ENCODE results near the gene TNNC1.

Gene TNNC1

DNA sequence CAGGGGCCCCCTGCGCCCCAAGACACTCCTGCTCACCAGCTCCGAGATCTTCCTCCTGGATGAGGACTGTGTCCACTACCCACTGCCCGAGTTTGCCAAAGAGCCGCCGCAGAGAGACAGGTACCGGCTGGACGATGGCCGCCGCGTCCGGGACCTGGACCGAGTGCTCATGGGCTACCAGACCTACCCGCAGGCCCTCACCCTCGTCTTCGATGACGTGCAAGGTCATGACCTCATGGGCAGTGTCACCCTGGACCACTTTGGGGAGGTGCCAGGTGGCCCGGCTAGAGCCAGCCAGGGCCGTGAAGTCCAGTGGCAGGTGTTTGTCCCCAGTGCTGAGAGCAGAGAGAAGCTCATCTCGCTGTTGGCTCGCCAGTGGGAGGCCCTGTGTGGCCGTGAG is 38.2 kb upstream of the TNNC1 start:
- peaks cover 61% of the 10 kb centered on the region for H3K36me3 ChIP-seq (ENCODE audit: control insufficient read depth, insufficient read depth, low read length)
- WGBS, 2 experiments (ENCODE audit: insufficient coverage in 2 of 2) = 95 to 96% methylated on average over 21 of the region's 21 CpGs
- no peaks in the 10 kb centered on the region for H3K9me3 ChIP-seq (ENCODE audit: control insufficient read depth, low read length)
- no peak overlapping the region for H3K27ac ChIP-seq (ENCODE audit: low read depth, low read length, severe bottlenecking)
- no peak overlapping the region for H3K4me3 ChIP-seq (ENCODE audit: extremely low read depth, insufficient read depth, low read length, poor library complexity, severe bottlenecking)
- H3K4me1 ChIP-seq (ENCODE audit: control insufficient read depth, insufficient read depth, low read length, poor library complexity, severe bottlenecking) = peaks cover 22% of the 10 kb centered on the region

DNA sequence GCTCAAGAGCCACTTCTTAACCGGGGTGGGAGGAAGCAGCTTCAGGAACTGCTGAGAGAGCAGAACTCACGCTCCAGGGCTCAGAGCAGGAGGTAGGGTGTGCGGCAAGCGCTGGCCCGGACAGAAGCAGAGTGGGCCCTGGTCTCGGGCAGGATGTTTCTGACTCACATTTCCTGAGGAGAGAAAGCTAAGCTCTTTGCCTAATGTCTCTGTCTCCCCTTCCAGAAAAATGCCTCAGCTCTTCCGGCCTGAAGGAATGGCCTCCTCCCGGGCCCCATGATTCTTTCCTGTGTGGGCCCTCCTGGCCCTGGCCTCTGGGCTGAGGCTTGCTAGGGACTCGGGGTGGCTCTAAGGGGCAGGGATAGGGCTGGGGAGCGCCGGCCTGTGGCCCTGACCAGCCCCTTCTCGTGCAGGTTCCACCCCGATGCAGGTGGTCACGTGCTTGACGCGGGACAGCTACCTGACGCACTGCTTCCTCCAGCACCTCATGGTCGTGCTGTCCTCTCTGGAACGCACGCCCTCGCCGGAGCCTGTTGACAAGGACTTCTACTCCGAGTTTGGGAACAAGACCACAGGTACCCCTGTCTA is 37.2 kb upstream of the TNNC1 start:
- H3K36me3 ChIP-seq (ENCODE audit: control insufficient read depth, insufficient read depth, low read length) = peaks cover 71% of the 10 kb centered on the region
- WGBS, 2 experiments (ENCODE audit: insufficient coverage in 2 of 2) = 92 to 93% methylated on average over 20 to 21 of the region's 23 CpGs
- H3K9me3 ChIP-seq (ENCODE audit: control insufficient read depth, low read length) = no peaks in the 10 kb centered on the region
- H3K4me1 ChIP-seq (ENCODE audit: control insufficient read depth, insufficient read depth, low read length, poor library complexity, severe bottlenecking) = peaks cover 22% of the 10 kb centered on the region
- peak overlapping the region; percentile 67 for H3K27ac ChIP-seq (ENCODE audit: low read depth, low read length, severe bottlenecking)
- no peak overlapping the region for H3K4me3 ChIP-seq (ENCODE audit: extremely low read depth, insufficient read depth, low read length, poor library complexity, severe bottlenecking)

DNA sequence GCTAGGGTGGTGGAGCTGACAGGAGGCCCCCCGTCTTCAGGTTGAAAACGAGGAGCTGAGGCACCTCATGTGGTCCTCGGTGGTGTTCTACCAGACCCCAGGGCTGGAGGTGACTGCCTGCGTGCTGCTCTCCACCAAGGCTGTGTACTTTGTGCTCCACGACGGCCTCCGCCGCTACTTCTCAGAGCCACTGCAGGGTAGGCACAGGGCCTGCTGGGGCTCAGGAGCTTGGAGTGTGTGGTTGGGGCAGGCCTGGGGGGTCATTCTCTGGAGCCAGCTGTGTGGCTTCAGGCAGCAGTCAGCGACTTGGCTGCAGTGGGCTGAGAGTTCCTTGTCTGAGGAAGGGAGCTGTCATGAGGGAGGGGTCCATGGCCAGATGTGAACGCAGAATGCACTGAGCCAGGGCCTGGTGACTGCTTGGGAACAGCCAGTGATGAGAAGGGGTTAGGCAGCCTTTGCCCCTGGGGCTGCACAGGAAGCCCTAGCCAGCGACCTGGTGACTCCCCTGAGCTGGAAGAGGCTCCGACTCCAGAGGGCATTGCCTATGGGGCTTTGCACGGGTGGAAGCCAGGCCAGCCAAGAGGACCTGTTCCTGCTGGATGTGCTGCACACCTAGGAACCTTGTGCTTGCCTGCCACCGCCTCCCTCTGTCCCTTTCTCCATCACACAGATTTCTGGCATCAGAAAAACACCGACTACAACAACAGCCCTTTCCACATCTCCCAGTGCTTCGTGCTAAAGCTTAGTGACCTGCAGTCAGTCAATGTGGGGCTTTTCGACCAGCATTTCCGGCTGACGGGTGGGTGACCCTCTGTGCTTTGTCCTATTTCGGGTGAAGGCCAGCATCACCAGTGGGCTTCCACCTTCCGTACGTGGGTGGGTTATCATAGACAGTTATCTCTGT is 36.4 kb upstream of the TNNC1 start:
- H3K4me3 ChIP-seq (ENCODE audit: extremely low read depth, insufficient read depth, low read length, poor library complexity, severe bottlenecking) = no peak overlapping the region
- no peaks in the 10 kb centered on the region for H3K9me3 ChIP-seq (ENCODE audit: control insufficient read depth, low read length)
- H3K36me3 ChIP-seq (ENCODE audit: control insufficient read depth, insufficient read depth, low read length) = peaks cover 79% of the 10 kb centered on the region
- 88 to 91% methylated on average over 18 to 21 of the region's 22 CpGs for WGBS, 2 experiments (ENCODE audit: insufficient coverage in 2 of 2)
- H3K4me1 ChIP-seq (ENCODE audit: control insufficient read depth, insufficient read depth, low read length, poor library complexity, severe bottlenecking) = peaks cover 22% of the 10 kb centered on the region
- peak overlapping the region; percentile 67 for H3K27ac ChIP-seq (ENCODE audit: low read depth, low read length, severe bottlenecking)

DNA sequence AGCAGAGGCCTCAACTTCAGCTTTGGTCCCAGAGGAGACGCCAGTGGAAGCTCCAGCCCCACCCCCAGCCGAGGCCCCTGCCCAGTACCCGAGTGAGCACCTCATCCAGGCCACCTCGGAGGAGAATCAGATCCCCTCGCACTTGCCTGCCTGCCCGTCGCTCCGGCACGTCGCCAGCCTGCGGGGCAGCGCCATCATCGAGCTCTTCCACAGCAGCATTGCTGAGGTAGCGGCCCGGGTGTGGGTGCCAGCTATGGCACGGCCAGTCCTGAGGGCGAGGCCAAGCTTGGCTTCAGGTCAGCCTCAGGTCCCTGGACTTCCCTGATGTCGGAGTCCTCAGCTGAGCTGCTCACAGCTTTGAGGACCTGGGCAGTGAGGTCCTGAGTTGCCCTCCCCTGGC is 35.6 kb upstream of the TNNC1 start:
- Histone ChIP-seq H3K4me1 (ENCODE audit: control insufficient read depth, insufficient read depth, low read length, poor library complexity, severe bottlenecking) (peaks cover 18% of the 10 kb centered on the region), H3K36me3 (ENCODE audit: control insufficient read depth, insufficient read depth, low read length) (peaks cover 87% of the 10 kb centered on the region), H3K9me3 (ENCODE audit: control insufficient read depth, low read length) (no peaks in the 10 kb centered on the region), H3K4me3 (ENCODE audit: extremely low read depth, insufficient read depth, low read length, poor library complexity, severe bottlenecking) (no peak overlapping the region), H3K27ac (ENCODE audit: low read depth, low read length, severe bottlenecking) (peak overlapping the region; percentile 67)
- WGBS, 2 experiments (ENCODE audit: insufficient coverage in 2 of 2) = 91 to 98% methylated on average over 16 to 18 of the region's 18 CpGs

DNA sequence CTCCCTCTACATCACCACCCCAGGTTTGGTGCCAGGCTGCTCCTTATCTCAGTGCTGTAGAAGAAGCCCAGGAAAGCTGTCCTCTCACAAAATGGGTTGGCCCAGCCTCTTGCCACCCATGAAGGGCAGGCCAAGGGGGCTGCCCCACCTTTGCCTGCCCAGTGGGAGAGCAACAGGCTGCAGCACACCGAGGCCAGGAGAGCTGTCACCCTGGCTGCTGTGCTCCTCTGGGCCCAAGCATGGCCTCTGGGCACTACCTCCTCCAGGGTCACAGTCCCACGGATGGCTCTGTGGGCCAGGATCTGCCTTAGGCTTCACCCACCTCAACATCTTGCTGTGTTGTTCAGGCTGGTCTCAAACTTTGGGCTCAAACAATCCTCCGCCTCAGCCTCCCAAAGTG is 34.9 kb upstream of the TNNC1 start:
- Histone ChIP-seq H3K27ac (ENCODE audit: low read depth, low read length, severe bottlenecking) (no peak overlapping the region), H3K9me3 (ENCODE audit: control insufficient read depth, low read length) (no peaks in the 10 kb centered on the region), H3K4me3 (ENCODE audit: extremely low read depth, insufficient read depth, low read length, poor library complexity, severe bottlenecking) (no peak overlapping the region), H3K4me1 (ENCODE audit: control insufficient read depth, insufficient read depth, low read length, poor library complexity, severe bottlenecking) (peaks cover 18% of the 10 kb centered on the region), H3K36me3 (ENCODE audit: control insufficient read depth, insufficient read depth, low read length) (peaks cover 93% of the 10 kb centered on the region)
- WGBS, 2 experiments (ENCODE audit: insufficient coverage in 2 of 2) = 97% methylated on average over 3 of the region's 3 CpGs

DNA sequence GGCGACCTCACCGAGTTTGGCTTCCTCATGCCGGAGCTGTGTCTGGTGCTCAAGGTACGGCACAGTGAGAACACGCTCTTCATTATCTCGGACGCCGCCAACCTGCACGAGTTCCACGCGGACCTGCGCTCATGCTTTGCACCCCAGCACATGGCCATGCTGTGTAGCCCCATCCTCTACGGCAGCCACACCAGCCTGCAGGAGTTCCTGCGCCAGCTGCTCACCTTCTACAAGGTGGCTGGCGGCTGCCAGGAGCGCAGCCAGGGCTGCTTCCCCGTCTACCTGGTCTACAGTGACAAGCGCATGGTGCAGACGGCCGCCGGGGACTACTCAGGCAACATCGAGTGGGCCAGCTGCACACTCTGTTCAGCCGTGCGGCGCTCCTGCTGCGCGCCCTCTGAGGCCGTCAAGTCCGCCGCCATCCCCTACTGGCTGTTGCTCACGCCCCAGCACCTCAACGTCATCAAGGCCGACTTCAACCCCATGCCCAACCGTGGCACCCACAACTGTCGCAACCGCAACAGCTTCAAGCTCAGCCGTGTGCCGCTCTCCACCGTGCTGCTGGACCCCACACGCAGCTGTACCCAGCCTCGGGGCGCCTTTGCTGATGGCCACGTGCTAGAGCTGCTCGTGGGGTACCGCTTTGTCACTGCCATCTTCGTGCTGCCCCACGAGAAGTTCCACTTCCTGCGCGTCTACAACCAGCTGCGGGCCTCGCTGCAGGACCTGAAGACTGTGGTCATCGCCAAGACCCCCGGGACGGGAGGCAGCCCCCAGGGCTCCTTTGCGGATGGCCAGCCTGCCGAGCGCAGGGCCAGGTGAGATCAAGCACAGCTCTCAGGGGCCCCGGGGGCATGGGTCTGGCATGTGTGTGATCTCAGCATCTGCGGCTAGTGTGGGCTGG is 34.2 kb upstream of the TNNC1 start:
- H3K4me3 ChIP-seq (ENCODE audit: extremely low read depth, insufficient read depth, low read length, poor library complexity, severe bottlenecking) = no peak overlapping the region
- H3K9me3 ChIP-seq (ENCODE audit: control insufficient read depth, low read length) = no peaks in the 10 kb centered on the region
- H3K36me3 ChIP-seq (ENCODE audit: control insufficient read depth, insufficient read depth, low read length) = peaks cover 94% of the 10 kb centered on the region
- WGBS, 2 experiments (ENCODE audit: insufficient coverage in 2 of 2) = 95 to 97% methylated on average over 53 to 56 of the region's 59 CpGs
- H3K4me1 ChIP-seq (ENCODE audit: control insufficient read depth, insufficient read depth, low read length, poor library complexity, severe bottlenecking) = peaks cover 22% of the 10 kb centered on the region
- H3K27ac ChIP-seq (ENCODE audit: low read depth, low read length, severe bottlenecking) = no peak overlapping the region

DNA sequence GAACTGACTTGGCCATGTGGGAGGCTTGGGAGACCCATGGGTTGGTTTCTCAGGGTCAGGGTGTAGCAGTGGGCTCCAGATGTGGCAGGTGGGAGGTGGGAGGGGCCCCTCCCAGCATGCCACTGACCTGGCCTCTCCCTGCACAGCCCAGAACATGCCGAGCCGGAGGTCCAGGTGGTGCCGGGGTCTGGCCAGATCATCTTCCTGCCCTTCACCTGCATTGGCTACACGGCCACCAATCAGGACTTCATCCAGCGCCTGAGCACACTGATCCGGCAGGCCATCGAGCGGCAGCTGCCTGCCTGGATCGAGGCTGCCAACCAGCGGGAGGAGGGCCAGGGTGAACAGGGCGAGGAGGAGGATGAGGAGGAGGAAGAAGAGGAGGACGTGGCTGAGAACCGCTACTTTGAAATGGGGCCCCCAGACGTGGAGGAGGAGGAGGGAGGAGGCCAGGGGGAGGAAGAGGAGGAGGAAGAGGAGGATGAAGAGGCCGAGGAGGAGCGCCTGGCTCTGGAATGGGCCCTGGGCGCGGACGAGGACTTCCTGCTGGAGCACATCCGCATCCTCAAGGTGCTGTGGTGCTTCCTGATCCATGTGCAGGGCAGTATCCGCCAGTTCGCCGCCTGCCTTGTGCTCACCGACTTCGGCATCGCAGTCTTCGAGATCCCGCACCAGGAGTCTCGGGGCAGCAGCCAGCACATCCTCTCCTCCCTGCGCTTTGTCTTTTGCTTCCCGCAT is 33.4 kb upstream of the TNNC1 start:
- Histone ChIP-seq H3K27ac (ENCODE audit: low read depth, low read length, severe bottlenecking) (no peak overlapping the region), H3K9me3 (ENCODE audit: control insufficient read depth, low read length) (no peaks in the 10 kb centered on the region), H3K4me1 (ENCODE audit: control insufficient read depth, insufficient read depth, low read length, poor library complexity, severe bottlenecking) (peaks cover 22% of the 10 kb centered on the region), H3K4me3 (ENCODE audit: extremely low read depth, insufficient read depth, low read length, poor library complexity, severe bottlenecking) (no peak overlapping the region), H3K36me3 (ENCODE audit: control insufficient read depth, insufficient read depth, low read length) (peaks cover 94% of the 10 kb centered on the region)
- WGBS, 2 experiments (ENCODE audit: insufficient coverage in 2 of 2) = 96% methylated on average over 28 to 31 of the region's 31 CpGs

DNA sequence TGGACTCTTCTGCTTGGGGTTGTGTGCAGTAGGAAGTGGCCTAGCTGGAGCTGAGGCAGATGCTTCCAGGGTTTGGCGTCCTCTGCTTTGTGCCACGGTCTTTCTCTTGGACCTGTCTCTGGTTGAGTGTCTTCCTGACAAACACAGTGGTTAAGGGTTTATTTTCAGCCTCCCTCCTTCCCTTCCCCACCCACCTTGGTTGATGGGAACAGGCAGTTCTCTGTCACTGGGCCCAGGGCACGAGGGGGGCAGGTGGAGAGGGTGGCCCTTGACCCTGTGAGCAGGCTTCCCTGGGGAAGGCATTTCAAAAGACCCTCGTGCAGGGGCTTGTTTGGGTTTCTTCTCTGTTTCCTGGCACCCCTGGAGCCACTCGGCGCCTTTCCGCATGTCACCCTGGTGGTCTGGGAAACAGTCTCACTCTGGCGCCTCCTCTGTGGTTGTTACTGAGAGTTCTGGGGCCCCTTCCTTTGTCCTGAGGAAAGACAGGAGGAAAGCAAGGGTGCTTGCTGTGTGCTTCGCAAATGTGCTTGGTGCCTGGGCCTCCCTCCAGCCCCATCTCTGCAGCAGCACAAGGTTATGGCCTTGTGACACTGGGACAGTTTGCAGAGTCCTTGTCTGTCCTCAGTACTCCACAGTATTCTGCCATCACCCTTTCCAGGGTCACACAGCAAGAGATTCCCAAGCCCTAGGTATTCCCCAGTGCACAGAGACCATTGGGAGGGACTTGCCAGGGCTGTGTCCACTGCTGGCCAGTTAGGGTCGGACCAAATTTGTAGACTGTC is 31.0 kb upstream of the TNNC1 start:
- no peak overlapping the region for H3K27ac ChIP-seq (ENCODE audit: low read depth, low read length, severe bottlenecking)
- peaks cover 6% of the 10 kb centered on the region for H3K4me1 ChIP-seq (ENCODE audit: control insufficient read depth, insufficient read depth, low read length, poor library complexity, severe bottlenecking)
- no peaks in the 10 kb centered on the region for H3K9me3 ChIP-seq (ENCODE audit: control insufficient read depth, low read length)
- peaks cover 98% of the 10 kb centered on the region for H3K36me3 ChIP-seq (ENCODE audit: control insufficient read depth, insufficient read depth, low read length)
- no peak overlapping the region for H3K4me3 ChIP-seq (ENCODE audit: extremely low read depth, insufficient read depth, low read length, poor library complexity, severe bottlenecking)
- WGBS, 2 experiments (ENCODE audit: insufficient coverage in 2 of 2) = 94 to 95% methylated on average over 8 to 9 of the region's 10 CpGs

DNA sequence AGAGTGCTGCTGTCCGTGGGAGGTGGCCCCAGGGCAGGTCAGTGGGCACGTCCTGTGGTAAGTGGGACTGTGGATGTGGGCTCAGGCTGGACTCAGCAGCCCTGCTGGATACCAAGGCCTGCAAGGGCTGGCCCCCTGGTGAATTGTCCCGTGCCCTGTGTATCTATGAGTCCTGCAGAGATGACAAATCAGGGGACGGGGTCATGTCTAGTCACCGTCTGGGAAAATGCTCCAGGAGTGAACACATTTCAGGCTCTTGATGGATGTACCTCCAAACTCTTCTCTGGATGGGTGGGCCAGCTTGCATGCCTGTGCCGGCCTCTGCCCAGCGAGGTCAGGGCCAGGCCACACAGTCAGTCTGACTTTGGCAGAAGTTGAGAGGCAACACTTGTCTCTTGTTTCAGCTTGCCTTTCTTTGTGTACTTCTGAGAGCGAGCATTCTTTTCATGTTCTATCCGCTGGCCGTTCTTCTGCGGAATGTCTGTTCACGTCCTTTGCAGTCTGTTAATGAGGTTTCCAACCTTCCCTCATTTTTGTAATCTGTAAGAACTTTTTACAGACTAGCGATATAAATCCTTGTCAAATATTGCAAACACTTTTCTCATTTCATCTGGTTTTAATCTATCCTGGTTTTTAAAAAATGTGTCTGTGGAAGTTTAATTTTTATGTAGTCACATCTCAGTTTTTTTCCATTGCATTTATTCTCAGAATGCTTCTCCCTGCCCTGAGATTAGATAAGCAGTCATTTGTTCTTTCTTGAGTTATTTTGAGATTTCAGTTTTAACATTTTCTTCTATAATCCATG is 29.9 kb upstream of the TNNC1 start:
- Histone ChIP-seq H3K4me1 (ENCODE audit: control insufficient read depth, insufficient read depth, low read length, poor library complexity, severe bottlenecking) (peaks cover 4% of the 10 kb centered on the region), H3K27ac (ENCODE audit: low read depth, low read length, severe bottlenecking) (peak overlapping the region; percentile 23), H3K9me3 (ENCODE audit: control insufficient read depth, low read length) (no peaks in the 10 kb centered on the region), H3K4me3 (ENCODE audit: extremely low read depth, insufficient read depth, low read length, poor library complexity, severe bottlenecking) (no peak overlapping the region), H3K36me3 (ENCODE audit: control insufficient read depth, insufficient read depth, low read length) (peaks cover 98% of the 10 kb centered on the region)
- WGBS, 2 experiments (ENCODE audit: insufficient coverage in 2 of 2) = 95 to 96% methylated on average over 12 of the region's 13 CpGs

All from mesodermal cell (in vitro differentiated cells).